Measurements from ENCODE around the gene SPI1.
"Not testable (repeated sequence)": the region's sequence is repeated elsewhere in the genome, so short reads cannot be mapped to it uniquely, and the experiment has no call there.

Gene SPI1

DNA sequence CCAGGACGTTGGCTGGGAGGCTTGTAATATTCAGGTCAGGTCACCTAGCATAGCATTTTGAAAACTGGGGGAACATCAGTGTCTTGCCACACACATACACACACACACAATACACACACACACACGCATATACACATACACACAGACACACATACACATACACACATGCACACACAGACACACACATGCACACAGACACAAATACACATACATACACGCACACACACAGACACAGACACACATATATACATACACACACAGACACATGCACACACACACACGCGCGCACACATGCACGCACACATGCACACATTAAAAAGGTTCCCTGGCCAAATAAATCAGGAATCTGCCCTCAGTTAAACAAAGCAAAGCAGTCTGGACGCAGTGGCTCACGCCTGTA is 38.3 kb downstream of the SPI1 start:
- no peak for DNase-seq (ENCODE audit: low spot score)

GRCh38 chr11:47338396-47339241 is 39.7 kb downstream of the SPI1 start:
- DNase-seq (ENCODE audit: low spot score): no peak

GRCh38 chr11:47337229-47337924 is 41.0 kb downstream of the SPI1 start:
- no peak for DNase-seq (ENCODE audit: low spot score)

DNA sequence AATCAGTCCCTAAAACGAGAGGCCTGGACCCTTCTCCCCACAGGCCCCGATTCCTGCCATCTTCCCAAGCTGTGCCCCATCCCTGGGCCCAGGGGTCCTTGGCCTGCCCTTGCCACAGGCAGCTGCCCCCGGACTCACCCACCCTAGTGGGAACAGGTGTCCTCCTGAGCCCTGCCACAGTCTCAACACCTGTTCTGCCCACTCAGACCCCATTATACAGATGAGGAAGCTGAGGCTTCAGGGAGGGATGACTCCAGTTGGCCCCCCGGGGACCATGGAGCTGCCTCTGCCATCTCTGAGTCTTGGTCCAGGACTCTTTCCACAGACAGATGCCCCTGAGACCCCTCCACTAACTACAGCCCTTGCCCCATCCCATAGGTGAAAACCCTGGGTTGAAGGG is 41.8 kb downstream of the SPI1 start:
- no peak for DNase-seq (ENCODE audit: low spot score)

GRCh38 chr11:47335733-47336132 is 42.6 kb downstream of the SPI1 start:
- no peak for DNase-seq (ENCODE audit: low spot score)

GRCh38 chr11:47334699-47335411 is 43.5 kb downstream of the SPI1 start:
- not testable (repeated sequence) for DNase-seq (ENCODE audit: low spot score)

DNA sequence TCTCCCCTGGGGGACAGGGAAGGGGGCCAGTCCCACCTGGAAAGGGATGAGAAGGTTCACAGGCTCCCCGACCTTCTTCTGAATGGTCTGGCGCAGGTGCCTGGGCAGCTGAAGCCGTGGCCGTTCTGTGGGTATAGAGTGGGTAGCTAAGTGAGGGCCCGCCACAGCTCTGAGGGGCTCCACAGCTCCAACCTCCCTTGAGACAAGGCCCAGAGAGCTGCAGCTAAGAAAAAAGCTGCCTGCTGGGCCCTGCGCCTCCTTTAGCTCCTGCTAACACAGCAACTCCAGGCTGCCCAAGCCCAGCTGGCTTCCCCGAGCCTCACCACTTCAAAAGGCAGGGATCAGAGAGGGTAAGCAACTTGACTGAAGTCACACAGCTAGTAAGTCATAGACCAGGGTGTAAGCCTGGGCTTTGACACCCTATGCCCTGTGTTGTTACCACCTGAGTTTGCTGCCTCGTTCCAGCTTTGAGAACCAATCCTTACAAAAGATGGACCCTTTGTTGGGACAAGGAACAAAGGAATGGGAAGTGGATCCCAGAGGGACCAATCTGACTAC is 44.4 kb downstream of the SPI1 start:
- DNase-seq (ENCODE audit: low spot score): no peak

GRCh38 chr11:47333526-47333845 is 44.9 kb downstream of the SPI1 start:
- no peak for DNase-seq (ENCODE audit: low spot score)

DNA sequence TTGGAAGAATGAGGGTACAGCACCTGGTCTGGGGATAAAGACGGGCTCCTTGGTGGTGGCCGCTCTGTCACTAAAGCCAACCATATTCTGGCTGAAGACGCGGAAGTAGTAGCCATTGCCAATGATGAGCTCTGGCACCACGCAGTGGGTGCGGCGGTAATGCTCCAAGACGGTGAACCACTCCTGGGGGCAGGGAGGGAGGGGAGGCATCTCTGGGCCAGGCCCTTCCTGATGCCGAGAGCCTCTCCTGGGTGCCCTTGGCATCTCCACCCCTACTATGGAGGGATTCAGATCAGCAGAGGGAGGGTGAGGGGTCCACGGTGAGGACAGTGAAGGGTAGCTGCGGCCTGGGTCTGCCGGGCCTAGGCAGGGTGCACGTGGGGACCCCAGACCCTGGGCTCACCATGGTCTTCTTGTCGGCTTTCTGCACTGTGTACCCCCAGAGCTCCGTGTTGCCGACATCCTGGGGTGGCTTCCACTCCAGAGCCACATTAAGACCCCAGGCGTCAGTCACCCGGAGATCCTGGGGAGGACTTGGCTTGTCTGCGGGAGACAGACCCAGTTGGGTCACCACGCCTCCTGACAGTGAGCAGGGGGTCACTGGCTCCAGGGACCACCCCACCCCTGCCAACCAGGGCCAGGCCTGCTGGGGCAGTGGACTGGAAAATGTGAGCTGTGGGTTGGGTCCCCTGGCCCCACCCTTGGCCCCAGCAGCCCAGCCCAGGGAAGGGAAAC is 45.4 kb downstream of the SPI1 start:
- no peak for DNase-seq (ENCODE audit: low spot score)

DNA sequence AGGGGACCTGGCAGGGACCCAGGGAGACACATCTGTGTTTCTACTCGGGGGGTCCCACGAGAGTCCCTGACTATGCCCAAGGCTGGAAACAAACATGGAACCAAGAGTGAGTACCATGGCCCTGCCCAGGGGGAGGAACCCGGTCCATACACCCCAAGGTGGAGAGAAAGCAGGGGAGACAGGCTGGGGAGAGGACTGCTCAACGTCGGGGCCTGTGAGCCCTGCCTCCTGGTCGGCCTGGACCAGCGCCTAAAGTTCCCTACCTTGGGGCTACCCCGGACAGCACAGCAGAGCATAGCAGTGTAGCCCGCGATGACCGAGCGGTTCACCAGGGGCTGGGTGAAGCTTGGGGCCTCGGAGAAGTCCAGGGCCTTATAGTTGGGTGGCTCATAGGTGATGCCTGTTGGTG is 46.0 kb downstream of the SPI1 start:
- DNase-seq (ENCODE audit: low spot score): no peak

GRCh38 chr11:47331454-47332302 is 46.7 kb downstream of the SPI1 start:
- DNase-seq (ENCODE audit: low spot score): no peak

DNA sequence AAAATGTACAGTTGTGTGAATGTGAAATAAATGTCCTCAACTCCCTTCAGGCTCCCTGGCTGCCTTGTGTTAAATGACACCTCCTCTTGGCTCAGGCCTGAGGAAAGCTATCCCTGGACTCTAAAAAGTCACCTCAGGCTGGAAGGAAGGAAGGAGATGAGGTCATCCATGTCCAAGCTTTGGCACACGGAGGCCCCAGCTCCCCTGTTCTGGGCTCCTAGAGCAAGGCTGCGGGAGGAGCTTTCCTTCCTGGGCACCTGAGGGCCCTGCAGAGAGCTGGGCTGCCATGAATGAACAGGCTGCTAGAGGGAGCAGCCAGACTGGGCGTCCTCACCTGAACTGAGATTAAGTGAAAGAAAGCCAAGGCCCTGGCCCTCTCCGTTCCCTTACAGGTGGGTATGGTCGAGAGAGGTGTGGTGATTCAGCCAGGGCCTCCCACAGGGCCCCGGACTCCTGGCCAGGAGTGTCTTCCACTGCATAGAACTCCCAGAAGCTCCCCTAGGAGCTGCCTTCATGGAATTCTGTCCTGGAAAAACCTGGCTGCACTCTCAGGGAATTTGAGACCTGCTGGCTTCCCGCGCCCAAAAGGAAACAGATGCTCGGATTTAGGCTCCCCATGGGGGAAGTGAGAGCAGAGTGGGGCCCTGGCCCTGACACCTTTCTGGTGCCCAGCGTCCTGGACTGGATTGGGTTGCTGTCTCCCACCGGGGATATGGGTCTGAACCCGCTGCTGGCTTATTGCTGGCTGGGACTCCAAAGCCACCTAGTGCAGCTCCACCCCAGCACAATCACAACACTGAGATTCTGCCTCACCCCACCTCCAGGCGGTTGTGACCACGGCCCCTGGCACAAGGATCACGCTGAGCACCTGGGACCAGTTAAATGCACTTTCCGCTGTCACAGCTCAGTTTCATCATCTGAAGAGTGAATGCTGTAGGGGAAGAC is 48.1 kb downstream of the SPI1 start:
- no peak for DNase-seq (ENCODE audit: low spot score)

DNA sequence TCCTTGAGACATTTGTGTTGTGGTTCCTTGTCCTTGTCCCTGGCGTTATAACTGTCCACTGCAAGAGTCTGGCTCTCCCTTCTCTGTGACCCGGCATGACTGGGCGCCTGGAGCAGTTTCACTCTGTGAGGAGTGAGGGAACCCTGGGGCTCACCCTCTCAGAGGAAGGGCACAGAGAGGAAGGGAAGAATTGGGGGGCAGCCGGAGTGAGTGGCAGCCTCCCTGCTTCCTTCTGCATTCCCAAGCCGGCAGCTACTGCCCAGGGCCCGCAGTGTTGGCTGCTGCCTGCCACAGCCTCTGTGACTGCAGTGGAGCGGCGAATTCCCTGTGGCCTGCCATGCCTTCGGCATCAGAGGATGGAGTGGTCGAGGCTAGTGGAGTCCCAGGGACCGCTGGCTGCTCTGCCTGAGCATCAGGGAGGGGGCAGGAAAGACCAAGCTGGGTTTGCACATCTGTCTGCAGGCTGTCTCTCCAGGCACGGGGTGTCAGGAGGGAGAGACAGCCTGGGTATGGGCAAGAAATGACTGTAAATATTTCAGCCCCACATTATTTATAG is 48.8 kb downstream of the SPI1 start:
- DNase-seq (ENCODE audit: low spot score): no peak

DNA sequence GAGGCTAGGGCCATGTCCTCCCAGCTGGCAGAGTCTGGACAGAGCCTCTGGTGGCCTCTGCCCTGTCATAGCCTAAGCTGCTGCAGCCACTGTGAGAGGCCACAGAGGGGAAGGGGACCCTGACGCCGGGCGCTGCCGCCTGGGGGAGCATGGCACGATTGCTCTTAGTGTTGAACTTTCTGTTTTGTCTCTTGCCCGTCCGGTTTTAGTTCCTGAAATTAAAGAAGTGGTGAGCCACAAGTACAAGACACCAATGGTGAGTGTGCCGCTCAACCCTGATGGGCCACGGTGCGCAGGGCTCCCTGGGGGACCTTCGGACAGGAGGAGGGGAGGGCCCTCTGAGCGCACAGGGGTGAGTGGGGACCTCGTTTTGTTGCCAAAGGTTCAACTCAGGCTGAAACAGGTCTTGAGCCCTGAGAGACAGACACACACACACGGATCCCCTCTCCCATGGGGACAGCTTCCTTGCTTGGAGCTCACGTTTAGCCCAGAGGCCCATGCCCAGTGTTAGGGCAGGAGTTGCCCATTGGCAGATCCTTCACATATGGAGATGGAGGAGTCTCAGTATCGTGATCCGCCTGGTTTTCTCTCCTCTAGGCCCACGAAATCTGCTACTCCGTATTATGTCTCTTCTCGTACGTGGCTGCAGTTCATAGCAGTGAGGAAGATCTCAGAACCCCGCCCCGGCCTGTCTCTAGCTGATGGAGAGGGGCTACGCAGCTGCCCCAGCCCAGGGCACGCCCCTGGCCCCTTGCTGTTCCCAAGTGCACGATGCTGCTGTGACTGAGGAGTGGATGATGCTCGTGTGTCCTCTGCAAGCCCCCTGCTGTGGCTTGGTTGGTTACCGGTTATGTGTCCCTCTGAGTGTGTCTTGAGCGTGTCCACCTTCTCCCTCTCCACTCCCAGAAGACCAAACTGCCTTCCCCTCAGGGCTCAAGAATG is 49.6 kb downstream of the SPI1 start:
- DNase-seq (ENCODE audit: low spot score): peak; percentile 76

GRCh38 chr11:47327949-47328348 is 50.4 kb downstream of the SPI1 start:
- DNase-seq (ENCODE audit: low spot score): no peak

GRCh38 chr11:47327025-47327424 is 51.3 kb downstream of the SPI1 start:
- DNase-seq (ENCODE audit: low spot score): no peak

DNA sequence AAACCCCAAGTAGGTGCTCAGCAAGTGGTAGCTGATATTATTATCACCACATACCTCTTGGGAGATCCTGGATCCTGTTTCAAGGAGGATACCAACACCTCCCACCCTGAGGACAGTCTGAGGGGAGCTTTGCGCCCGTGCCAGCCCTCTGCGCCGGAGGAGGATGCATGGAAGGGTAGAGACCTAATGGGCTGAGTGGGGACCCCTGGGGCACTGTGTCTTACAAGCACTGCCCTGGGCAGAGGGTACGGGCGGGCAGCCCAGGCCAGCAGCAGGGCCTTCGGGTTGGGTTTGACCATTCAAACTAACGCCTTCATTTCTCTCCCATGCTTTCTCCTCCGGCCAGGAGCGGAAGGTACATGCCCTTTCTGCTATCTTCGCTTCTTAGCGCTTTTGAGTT is 52.1 kb downstream of the SPI1 start:
- DNase-seq (ENCODE audit: low spot score): no peak

GRCh38 chr11:47325271-47326041 is 52.9 kb downstream of the SPI1 start:
- no peak for DNase-seq (ENCODE audit: low spot score)

Measured in germinal center (tissue), 1 donor.